Fibroblast of lung (primary cell): ENCODE measurements around the gene MOV10. TPM values are rescaled to one million over a fixed set of nuclear protein-coding genes. Genes with fewer than 3 reads are reported as not detected.
"Not testable (repeated sequence)": the region's sequence is repeated elsewhere in the genome, so short reads cannot be mapped to it uniquely, and the experiment has no call there.

Source experiments
- DNase-seq, 2 donors: peaks; one replicate each; pipeline versions ENCODE4 v3.0.0 to v3.0.0-alpha.2; 2010; ENCODE audit warnings: low read depth in 2 of 2
- H2AFZ ChIP-seq: 2 replicates; pipeline ENCODE4 v1.5.1; 2012; ENCODE audit warnings: low read length, control low read depth, inconsistent platforms
- H3K27ac ChIP-seq: 2 replicates; pipeline ENCODE4 v1.5.1; 2011; ENCODE audit warnings: low read length, control low read depth; ENCODE audit not compliant: insufficient read depth
- H3K27me3 ChIP-seq: 2 replicates; pipeline ENCODE4 v1.5.1; 2011; ENCODE audit warnings: mild to moderate bottlenecking, low read length; ENCODE audit not compliant: control insufficient read depth, insufficient read depth
- H3K36me3 ChIP-seq: 2 replicates; pipeline ENCODE4 v1.5.1; 2011; ENCODE audit warnings: low read length; ENCODE audit not compliant: control insufficient read depth, insufficient read depth
- H3K4me1 ChIP-seq: 2 replicates; pipeline ENCODE4 v1.5.1; 2011; ENCODE audit warnings: low read length; ENCODE audit not compliant: control insufficient read depth, insufficient read depth; ENCODE audit errors: extremely low read depth
- H3K4me2 ChIP-seq: 2 replicates; pipeline ENCODE4 v1.5.1; 2011; ENCODE audit warnings: low read length, control low read depth; ENCODE audit not compliant: insufficient read depth; ENCODE audit errors: extremely low read depth
- H3K4me3 ChIP-seq, 4 experiments: fragments of 200-600 bp in 1 of 4; sonication (generic) in 1 of 4; replicated peaks in 1 of 4; 2 replicates each; pipeline ENCODE4 v1.5.1; 2011 to 2016; ENCODE audit warnings: low read length in 4 of 4, low read depth in 3 of 4, mild to moderate bottlenecking in 3 of 4, control low read depth in 2 of 4, inconsistent platforms in 1 of 4, mixed read lengths in 1 of 4; ENCODE audit not compliant: insufficient read depth in 1 of 4; ENCODE audit errors: control extremely low read depth in 1 of 4
- H3K79me2 ChIP-seq: 2 replicates; pipeline ENCODE4 v1.5.1; 2012; ENCODE audit warnings: mild to moderate bottlenecking, low read length, inconsistent platforms; ENCODE audit not compliant: control insufficient read depth, insufficient read depth
- H3K9ac ChIP-seq: 2 replicates; pipeline ENCODE4 v1.5.1; 2011; ENCODE audit warnings: mild to moderate bottlenecking, low read length, control low read depth; ENCODE audit not compliant: insufficient read depth
- H3K9me3 ChIP-seq: 2 replicates; pipeline ENCODE4 v1.5.1; 2012; ENCODE audit warnings: low read depth, low read length; ENCODE audit not compliant: control insufficient read depth, insufficient read depth
- H4K20me1 ChIP-seq: 2 replicates; pipeline ENCODE4 v1.5.1; 2011; ENCODE audit warnings: low read length; ENCODE audit not compliant: control insufficient read depth, insufficient read depth; ENCODE audit errors: extremely low read depth
- CTCF ChIP-seq, 2 donors: IDR thresholded peaks in 1 of 2; conservative IDR thresholded peaks in 1 of 2; 1 replicate in 1 of 2; 2 replicates in 1 of 2; pipeline ENCODE4 v1.5.1; 2011 to 2012; ENCODE audit warnings: low read length in 2 of 2, control low read depth in 1 of 2, inconsistent platforms in 1 of 2, low read depth in 1 of 2, mild to moderate bottlenecking in 1 of 2
- EZH2 ChIP-seq: IDR thresholded peaks from 2 replicates; pipeline ENCODE4 v1.5.1; 2012; ENCODE audit warnings: low read length, control low read depth, mild to moderate bottlenecking; ENCODE audit errors: missing control alignments
- polyA plus RNA-seq, 2 donors: library from polyadenylated mRNA; depleted of rRNA in 1 of 2; stranded (reverse) in 1 of 2; unstranded in 1 of 2; fragments of >200 nt; gene quantifications; 2 replicates each; pipeline ENCODE4 v1.2.1, GENCODE V29; 2011 to 2012; ENCODE audit warnings: missing spikeins in 1 of 2
- total RNA-seq: library from RNA; depleted of rRNA; stranded (reverse); fragments of >200 nt; gene quantifications from 2 replicates; pipeline ENCODE4 v1.2.1, GENCODE V29; 2014

Gene MOV10
- total and polyA plus RNA-seq, 2 donors (not counting 1 experiment from before 2014, with no cell fraction given), result 39.6 to 42.9 TPM

- H3K79me2 ChIP-seq, result no peaks in the 10 kb centered on the region
- peak overlapping the region; percentile 66 for H2AFZ ChIP-seq
- no peaks in the 10 kb centered on the region for H4K20me1 ChIP-seq
- no peaks in the 10 kb centered on the region for H3K9me3 ChIP-seq
- H3K4me2 ChIP-seq, result peak overlapping the region; percentile 58
- peak overlapping the region in 1 of 4 experiments; percentile 25 for H3K4me3 ChIP-seq
- peaks cover 3% of the 10 kb centered on the region for H3K27me3 ChIP-seq
- no peaks in the 10 kb centered on the region for H3K36me3 ChIP-seq
- DNase-seq, result peak; percentile 53 to 56
- H3K9ac ChIP-seq, result no peak overlapping the region
- H3K27ac ChIP-seq, result no peak overlapping the region
- TF ChIP-seq CTCF (conservative IDR thresholded peaks at IDR 0.05 in 1 of 2, IDR thresholded peaks at IDR 0.05 in 1 of 2; ENCODE audit: low read depth in 1 of 2, low read length in 2 of 2), result peak; percentile 75 to 79
- no peak for TF ChIP-seq EZH2
- H3K4me1 ChIP-seq, result peaks cover 6% of the 10 kb centered on the region
Observed at GRCh38 chr1:112718691-112719418, 44.4 kb downstream of the MOV10 start.

- Histone ChIP-seq H4K20me1 (no peaks in the 10 kb centered on the region), H3K4me1 (peaks cover 6% of the 10 kb centered on the region), H3K4me3 (no peak overlapping the region), H3K4me2 (no peak overlapping the region), H2AFZ (no peak overlapping the region), H3K9me3 (no peaks in the 10 kb centered on the region), H3K9ac (no peak overlapping the region), H3K79me2 (no peaks in the 10 kb centered on the region), H3K27me3 (peaks cover 3% of the 10 kb centered on the region), H3K27ac (no peak overlapping the region), H3K36me3 (no peaks in the 10 kb centered on the region)
- no peak for DNase-seq
- no peak for TF ChIP-seq CTCF (conservative IDR thresholded peaks at IDR 0.05 in 1 of 2, IDR thresholded peaks at IDR 0.05 in 1 of 2; ENCODE audit: low read depth in 1 of 2, low read length in 2 of 2)
- TF ChIP-seq EZH2, result no peak
Observed at GRCh38 chr1:112719706-112720105, 45.2 kb downstream of the MOV10 start.

- Histone ChIP-seq H3K9ac (no peak overlapping the region), H2AFZ (no peak overlapping the region), H3K4me3 (no peak overlapping the region), H3K9me3 (no peaks in the 10 kb centered on the region), H3K27me3 (peaks cover 3% of the 10 kb centered on the region), H3K79me2 (no peaks in the 10 kb centered on the region), H3K4me1 (peaks cover 4% of the 10 kb centered on the region), H3K27ac (no peak overlapping the region), H3K4me2 (no peak overlapping the region), H4K20me1 (no peaks in the 10 kb centered on the region), H3K36me3 (no peaks in the 10 kb centered on the region)
- TF ChIP-seq EZH2 (no peak), CTCF (conservative IDR thresholded peaks at IDR 0.05 in 1 of 2, IDR thresholded peaks at IDR 0.05 in 1 of 2; ENCODE audit: low read depth in 1 of 2, low read length in 2 of 2) (no peak)
- DNase-seq, result no peak
Observed at GRCh38 chr1:112720800-112721199, 46.3 kb downstream of the MOV10 start.

GRCh38 chr1:112721294-112721693 lies 46.8 kb downstream of the MOV10 start:
- not testable (repeated sequence) for H3K9ac ChIP-seq, H3K4me2 ChIP-seq, H3K27ac ChIP-seq, H3K4me3 ChIP-seq, H4K20me1 ChIP-seq, H3K27me3 ChIP-seq, H3K36me3 ChIP-seq, H3K79me2 ChIP-seq, DNase-seq, H3K4me1 ChIP-seq, H3K9me3 ChIP-seq, H2AFZ ChIP-seq
